ENCODE measurements around the gene DDX25.

Gene DDX25

DNA sequence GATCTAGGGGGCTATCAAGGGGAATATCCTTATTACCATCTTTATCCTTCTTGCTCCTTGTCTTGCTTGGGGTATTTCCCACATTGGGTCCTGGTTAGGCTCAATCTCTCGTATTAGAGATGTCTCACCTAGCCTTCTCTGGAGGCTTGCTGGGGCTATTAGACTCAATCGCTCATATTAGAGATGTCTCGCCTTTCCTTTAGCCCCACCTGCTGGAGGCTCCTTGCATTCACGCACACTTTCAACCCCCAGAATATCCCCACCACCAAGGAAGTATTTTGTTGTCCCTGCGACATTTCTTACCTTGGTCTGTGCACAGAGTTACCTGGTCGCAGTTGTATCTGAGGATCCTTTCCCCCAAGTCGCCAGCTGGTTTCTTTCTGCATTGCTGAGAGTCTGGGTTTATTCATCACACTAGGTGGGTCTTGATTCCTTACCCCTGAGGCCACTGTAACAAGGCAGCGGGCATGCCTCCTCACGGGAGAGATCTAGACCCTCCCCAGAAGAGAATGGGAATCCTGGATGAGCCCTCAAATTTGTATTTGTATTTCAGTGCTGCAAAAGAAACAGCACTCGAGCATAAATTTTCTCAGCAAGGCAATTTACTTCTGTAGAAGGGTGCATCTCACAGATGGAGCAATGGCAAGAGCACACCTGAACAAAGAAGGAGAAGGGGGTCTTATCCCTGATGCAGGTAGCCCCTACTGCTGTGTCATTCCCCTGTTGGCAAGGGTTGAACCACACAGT, 32.7 kb upstream of the DDX25 start:
- no peak overlapping the region for H3K18ac ChIP-seq (ENCODE audit: low read length)
- no peak overlapping the region for H3K4me2 ChIP-seq (ENCODE audit: low read length)
- H2BK15ac ChIP-seq (replicated peaks; ENCODE audit: low read depth): no peak overlapping the region
- H4K5ac ChIP-seq (ENCODE audit: low read length): no peak overlapping the region
- H3K4me3 ChIP-seq (ENCODE audit: low read length): no peak overlapping the region
- H3K27ac ChIP-seq (ENCODE audit: low read depth, low read length): no peak overlapping the region
- H4K8ac ChIP-seq (ENCODE audit: low read depth, low read length): no peak overlapping the region
- no peaks in the 10 kb centered on the region for H3K79me1 ChIP-seq (ENCODE audit: low read length)
- H3K23ac ChIP-seq (ENCODE audit: low read length): no peak overlapping the region
- WGBS (ENCODE audit: extremely low coverage, insufficient coverage, low lambda C conversion rate): no CpG with 5 or more reads among the region's 10 CpGs
- no peak overlapping the region for H2BK120ac ChIP-seq (ENCODE audit: low read depth, low read length)
- H3K79me2 ChIP-seq (ENCODE audit: control insufficient read depth, insufficient read depth, low read length): no peaks in the 10 kb centered on the region
- H3K4me1 ChIP-seq (ENCODE audit: control insufficient read depth, low read depth, low read length): no peaks in the 10 kb centered on the region
- H3K4ac ChIP-seq (ENCODE audit: low read depth, low read length): no peak overlapping the region
- H3K9ac ChIP-seq (ENCODE audit: low read length): no peak overlapping the region
- no peak overlapping the region for H2AK5ac ChIP-seq (ENCODE audit: low read length)
- peak; percentile 73 for DNase-seq
- no peaks in the 10 kb centered on the region for H3K27me3 ChIP-seq (ENCODE audit: insufficient read depth, low read length, poor library complexity)
- H2BK5ac ChIP-seq (ENCODE audit: low read length): no peak overlapping the region
- no peaks in the 10 kb centered on the region for H3K36me3 ChIP-seq (ENCODE audit: control insufficient read depth, insufficient read depth, low read length)
- no peak overlapping the region for H3K56ac ChIP-seq (ENCODE audit: low read length)

DNA sequence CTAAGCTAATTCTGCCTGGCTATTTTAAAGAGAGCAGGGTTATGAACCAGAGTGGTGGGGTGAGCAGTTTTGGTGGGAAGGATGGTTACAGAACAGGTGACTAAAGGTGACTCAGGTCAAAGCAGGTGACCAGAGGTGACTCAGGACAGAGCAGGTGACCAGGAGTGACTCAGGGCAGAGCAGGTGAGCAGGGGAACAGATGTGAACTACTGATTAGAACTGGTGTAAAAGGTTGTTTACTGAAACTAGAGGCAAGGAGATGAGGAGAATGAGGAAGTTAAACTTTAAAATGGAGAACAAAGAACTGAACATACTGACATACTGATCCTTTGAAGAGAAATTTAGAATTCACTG, 32.2 kb upstream of the DDX25 start:
- Histone ChIP-seq H3K56ac (ENCODE audit: low read length) (no peak overlapping the region), H2AK5ac (ENCODE audit: low read length) (no peak overlapping the region), H3K27ac (ENCODE audit: low read depth, low read length) (no peak overlapping the region), H3K79me1 (ENCODE audit: low read length) (no peaks in the 10 kb centered on the region), H3K9ac (ENCODE audit: low read length) (no peak overlapping the region), H2BK120ac (ENCODE audit: low read depth, low read length) (no peak overlapping the region), H3K4ac (ENCODE audit: low read depth, low read length) (no peak overlapping the region), H2BK5ac (ENCODE audit: low read length) (no peak overlapping the region), H3K27me3 (ENCODE audit: insufficient read depth, low read length, poor library complexity) (no peaks in the 10 kb centered on the region), H4K5ac (ENCODE audit: low read length) (no peak overlapping the region), H3K79me2 (ENCODE audit: control insufficient read depth, insufficient read depth, low read length) (no peaks in the 10 kb centered on the region), H3K4me2 (ENCODE audit: low read length) (no peak overlapping the region), H3K23ac (ENCODE audit: low read length) (no peak overlapping the region), H2BK15ac (replicated peaks; ENCODE audit: low read depth) (no peak overlapping the region), H3K18ac (ENCODE audit: low read length) (no peak overlapping the region), H3K4me1 (ENCODE audit: control insufficient read depth, low read depth, low read length) (no peaks in the 10 kb centered on the region), H3K36me3 (ENCODE audit: control insufficient read depth, insufficient read depth, low read length) (no peaks in the 10 kb centered on the region), H4K8ac (ENCODE audit: low read depth, low read length) (no peak overlapping the region), H3K4me3 (ENCODE audit: low read length) (no peak overlapping the region)
- no peak for DNase-seq

DNA sequence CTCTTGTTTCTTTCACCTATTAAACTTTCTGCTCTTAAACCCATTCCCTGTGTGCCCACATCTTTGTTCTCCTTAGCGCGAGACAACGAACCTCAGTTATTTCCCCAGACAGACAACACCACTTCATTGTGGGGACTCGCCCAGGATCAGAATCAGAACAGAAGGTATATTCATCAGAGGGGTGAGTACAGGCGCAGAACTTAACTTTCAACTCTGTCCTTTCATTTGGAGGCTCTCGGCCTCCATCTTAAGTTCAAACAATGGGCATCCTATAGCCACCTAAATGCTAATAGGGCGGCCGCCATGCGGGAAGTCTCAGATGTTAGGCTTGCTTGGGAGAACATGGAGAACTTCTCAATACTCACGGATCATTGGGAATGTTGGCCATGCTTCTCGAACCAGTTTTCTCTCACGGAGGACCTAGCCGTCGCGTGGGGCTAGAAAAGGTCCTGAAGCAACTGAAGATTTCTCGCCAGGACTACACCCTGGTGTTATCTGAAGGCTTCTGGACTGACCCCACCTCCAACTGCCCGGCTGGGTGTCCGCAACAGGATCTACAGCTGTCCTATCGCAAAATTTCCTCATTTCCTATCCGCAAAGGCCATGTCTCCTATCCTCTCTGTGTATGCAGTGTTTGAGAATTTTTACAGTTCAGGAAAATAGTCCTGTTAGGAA, 30.3 kb upstream of the DDX25 start:
- H3K4me1 ChIP-seq (ENCODE audit: control insufficient read depth, low read depth, low read length): no peaks in the 10 kb centered on the region
- no peak overlapping the region for H3K27ac ChIP-seq (ENCODE audit: low read depth, low read length)
- no peak for DNase-seq
- no CpG with 5 or more reads among the region's 20 CpGs for WGBS (ENCODE audit: extremely low coverage, insufficient coverage, low lambda C conversion rate)
- H3K56ac ChIP-seq (ENCODE audit: low read length): no peak overlapping the region
- H4K5ac ChIP-seq (ENCODE audit: low read length): no peak overlapping the region
- no peaks in the 10 kb centered on the region for H3K79me2 ChIP-seq (ENCODE audit: control insufficient read depth, insufficient read depth, low read length)
- no peak overlapping the region for H2AK5ac ChIP-seq (ENCODE audit: low read length)
- H3K27me3 ChIP-seq (ENCODE audit: insufficient read depth, low read length, poor library complexity): no peaks in the 10 kb centered on the region
- H3K18ac ChIP-seq (ENCODE audit: low read length): no peak overlapping the region
- H2BK15ac ChIP-seq (replicated peaks; ENCODE audit: low read depth): no peak overlapping the region
- no peak overlapping the region for H3K23ac ChIP-seq (ENCODE audit: low read length)
- no peak overlapping the region for H3K4me3 ChIP-seq (ENCODE audit: low read length)
- no peak overlapping the region for H3K4ac ChIP-seq (ENCODE audit: low read depth, low read length)
- no peak overlapping the region for H3K9ac ChIP-seq (ENCODE audit: low read length)
- no peaks in the 10 kb centered on the region for H3K79me1 ChIP-seq (ENCODE audit: low read length)
- H3K4me2 ChIP-seq (ENCODE audit: low read length): no peak overlapping the region
- no peak overlapping the region for H2BK120ac ChIP-seq (ENCODE audit: low read depth, low read length)
- no peak overlapping the region for H2BK5ac ChIP-seq (ENCODE audit: low read length)
- no peak overlapping the region for H4K8ac ChIP-seq (ENCODE audit: low read depth, low read length)
- H3K36me3 ChIP-seq (ENCODE audit: control insufficient read depth, insufficient read depth, low read length): no peaks in the 10 kb centered on the region

DNA sequence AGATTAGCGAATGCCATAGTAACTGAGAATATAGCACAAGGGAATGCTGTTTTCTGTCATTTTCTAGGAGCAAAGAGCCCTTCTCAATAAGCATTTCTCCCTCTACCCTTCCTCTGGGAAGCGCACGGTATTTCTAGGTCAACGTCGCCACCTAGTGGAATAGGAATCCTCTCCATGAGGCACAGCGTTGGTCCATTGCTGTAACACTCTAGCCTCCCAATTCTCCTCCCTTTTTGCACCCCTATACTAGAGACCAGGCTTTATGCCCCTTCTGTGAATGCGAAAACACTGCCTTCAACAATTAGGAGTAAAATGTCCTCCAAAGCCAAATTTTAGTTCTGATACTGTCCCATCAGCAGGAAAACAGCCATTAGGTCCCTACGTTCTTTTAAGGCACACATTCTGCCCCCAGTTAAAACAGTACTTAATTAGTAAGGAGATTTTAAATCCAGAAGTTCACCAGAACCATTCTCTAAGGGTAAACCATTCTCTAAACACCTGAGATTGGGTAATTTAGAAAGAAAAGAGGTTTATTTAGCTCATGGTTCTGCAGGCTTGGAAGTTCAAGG, 29.7 kb upstream of the DDX25 start:
- H3K4me3 ChIP-seq (ENCODE audit: low read length): no peak overlapping the region
- H3K56ac ChIP-seq (ENCODE audit: low read length): no peak overlapping the region
- no peaks in the 10 kb centered on the region for H3K27me3 ChIP-seq (ENCODE audit: insufficient read depth, low read length, poor library complexity)
- H3K27ac ChIP-seq (ENCODE audit: low read depth, low read length): no peak overlapping the region
- H2AK5ac ChIP-seq (ENCODE audit: low read length): no peak overlapping the region
- no peak overlapping the region for H4K8ac ChIP-seq (ENCODE audit: low read depth, low read length)
- H2BK5ac ChIP-seq (ENCODE audit: low read length): no peak overlapping the region
- no peaks in the 10 kb centered on the region for H3K36me3 ChIP-seq (ENCODE audit: control insufficient read depth, insufficient read depth, low read length)
- no peak overlapping the region for H3K4me2 ChIP-seq (ENCODE audit: low read length)
- H3K18ac ChIP-seq (ENCODE audit: low read length): no peak overlapping the region
- H2BK120ac ChIP-seq (ENCODE audit: low read depth, low read length): no peak overlapping the region
- H3K4ac ChIP-seq (ENCODE audit: low read depth, low read length): no peak overlapping the region
- no peak overlapping the region for H2BK15ac ChIP-seq (replicated peaks; ENCODE audit: low read depth)
- no peak overlapping the region for H4K5ac ChIP-seq (ENCODE audit: low read length)
- no peaks in the 10 kb centered on the region for H3K79me2 ChIP-seq (ENCODE audit: control insufficient read depth, insufficient read depth, low read length)
- H3K23ac ChIP-seq (ENCODE audit: low read length): no peak overlapping the region
- no CpG with 5 or more reads among the region's 8 CpGs for WGBS (ENCODE audit: extremely low coverage, insufficient coverage, low lambda C conversion rate)
- no peaks in the 10 kb centered on the region for H3K4me1 ChIP-seq (ENCODE audit: control insufficient read depth, low read depth, low read length)
- DNase-seq: peak; percentile 82
- no peak overlapping the region for H3K9ac ChIP-seq (ENCODE audit: low read length)
- H3K79me1 ChIP-seq (ENCODE audit: low read length): no peaks in the 10 kb centered on the region

DNA sequence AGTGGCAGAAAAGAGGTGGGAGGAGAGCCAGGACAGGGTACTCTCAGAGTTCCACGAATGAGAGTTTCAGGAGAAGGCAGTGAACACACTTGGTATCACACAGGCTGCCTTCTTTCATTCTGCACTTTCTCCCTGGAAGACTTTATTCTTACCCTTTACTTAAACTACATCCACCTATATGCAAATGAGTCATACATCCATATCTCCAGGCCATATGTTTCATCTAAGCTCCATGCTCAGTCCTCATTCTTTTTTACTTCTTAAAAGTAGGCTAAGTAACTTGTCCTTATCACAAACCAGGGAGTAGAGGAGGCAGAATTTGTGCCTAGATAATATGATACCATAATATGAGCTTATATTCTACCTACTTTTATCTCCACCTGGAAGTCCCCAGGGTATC, 23.0 kb upstream of the DDX25 start:
- H3K27ac ChIP-seq (ENCODE audit: low read depth, low read length): no peak overlapping the region
- no peak overlapping the region for H3K56ac ChIP-seq (ENCODE audit: low read length)
- H2BK5ac ChIP-seq (ENCODE audit: low read length): no peak overlapping the region

More for the DNA sequence above, 23.0 kb upstream of the DDX25 start:
- H4K8ac ChIP-seq (ENCODE audit: low read depth, low read length): no peak overlapping the region
- no peak overlapping the region for H3K4me3 ChIP-seq (ENCODE audit: low read length)
- H3K4me2 ChIP-seq (ENCODE audit: low read length): no peak overlapping the region
- no peaks in the 10 kb centered on the region for H3K27me3 ChIP-seq (ENCODE audit: insufficient read depth, low read length, poor library complexity)
- H2AK5ac ChIP-seq (ENCODE audit: low read length): no peak overlapping the region
- no peak overlapping the region for H3K4ac ChIP-seq (ENCODE audit: low read depth, low read length)
- no peaks in the 10 kb centered on the region for H3K79me2 ChIP-seq (ENCODE audit: control insufficient read depth, insufficient read depth, low read length)
- no peaks in the 10 kb centered on the region for H3K4me1 ChIP-seq (ENCODE audit: control insufficient read depth, low read depth, low read length)
- H2BK120ac ChIP-seq (ENCODE audit: low read depth, low read length): no peak overlapping the region
- H2BK15ac ChIP-seq (replicated peaks; ENCODE audit: low read depth): no peak overlapping the region
- no CpG with 5 or more reads among the region's 1 CpG for WGBS (ENCODE audit: extremely low coverage, insufficient coverage, low lambda C conversion rate)
- H3K18ac ChIP-seq (ENCODE audit: low read length): no peak overlapping the region
- no peaks in the 10 kb centered on the region for H3K79me1 ChIP-seq (ENCODE audit: low read length)
- no peak for DNase-seq
- no peak overlapping the region for H4K5ac ChIP-seq (ENCODE audit: low read length)
- H3K23ac ChIP-seq (ENCODE audit: low read length): no peak overlapping the region
- no peak overlapping the region for H3K9ac ChIP-seq (ENCODE audit: low read length)
- no peaks in the 10 kb centered on the region for H3K36me3 ChIP-seq (ENCODE audit: control insufficient read depth, insufficient read depth, low read length)

Data from mesendoderm (in vitro differentiated cells).